Measurements from ENCODE around the gene FOXB1. TPM values are rescaled to one million over a fixed set of nuclear protein-coding genes. Genes with fewer than 3 reads are reported as not detected.

The FOXB1 gene
- total RNA-seq, 4 donors from 2014 or later = not detected

DNA sequence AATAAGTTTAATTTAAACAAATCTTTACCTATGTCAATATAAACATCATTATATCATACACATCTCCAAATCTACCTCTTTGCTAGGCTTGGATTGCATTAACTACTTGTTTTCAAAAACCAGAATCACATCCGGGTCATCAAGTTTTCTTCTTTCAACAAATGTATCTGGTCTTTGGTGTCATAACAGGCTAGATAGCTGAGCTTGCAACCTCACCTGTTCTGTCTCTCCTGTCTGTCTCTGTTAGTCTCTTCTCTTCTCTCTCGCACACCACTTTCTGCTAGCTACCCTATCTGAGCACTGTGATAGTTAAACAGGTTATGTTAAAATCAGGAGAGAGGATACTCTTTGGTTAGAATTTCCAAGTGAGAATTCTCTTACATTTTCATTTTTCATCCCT lies 6.7 kb downstream of the FOXB1 start:
- H3K4me3 ChIP-seq = no peak overlapping the region
- H3K27ac ChIP-seq = no peak overlapping the region
- no peak for TF ChIP-seq CTCF (IDR thresholded peaks at IDR 0.05)
- TF ChIP-seq EP300 (IDR thresholded peaks at IDR 0.05) = no peak
- no peak for TF ChIP-seq POLR2A (IDR thresholded peaks at IDR 0.05)
- peaks cover 16 to 95% of the 10 kb centered on the region in 2 donors for H3K27me3 ChIP-seq
- H3K9me3 ChIP-seq = peaks cover 0 to 7% (median 0%) of the 10 kb centered on the region in 4 donors
- peaks cover 0 to 12% (median 6%) of the 10 kb centered on the region in 4 donors for H3K4me1 ChIP-seq
- no peaks in the 10 kb centered on the region for H3K36me3 ChIP-seq
- 30 to 37% methylated on average over 2 of the region's 2 CpGs for WGBS, 2 donors
- DNase-seq (ENCODE audit: low spot score in 2 of 2) = no peak

- H3K27ac ChIP-seq = no peak overlapping the region
- H3K4me1 ChIP-seq = no peaks in the 10 kb centered on the region
- H3K4me3 ChIP-seq = no peak overlapping the region
- H3K36me3 ChIP-seq = no peaks in the 10 kb centered on the region
- H3K27me3 ChIP-seq = peaks cover 14 to 84% of the 10 kb centered on the region in 2 donors
- no peak for DNase-seq (ENCODE audit: low spot score in 2 of 2)
- H3K9me3 ChIP-seq = peaks cover 0 to 17% (median 0%) of the 10 kb centered on the region in 4 donors
- WGBS, 2 donors = 54 to 74% methylated on average over 3 of the region's 3 CpGs
- TF ChIP-seq POLR2A (IDR thresholded peaks at IDR 0.05) (no peak), EP300 (IDR thresholded peaks at IDR 0.05) (no peak), CTCF (IDR thresholded peaks at IDR 0.05) (no peak)
Observed at GRCh38 chr15:60012695-60013094, 8.6 kb downstream of the FOXB1 start.

GRCh38 chr15:60017538-60018520 lies 13.7 kb downstream of the FOXB1 start:
- TF ChIP-seq CTCF (IDR thresholded peaks at IDR 0.05) (no peak), EP300 (IDR thresholded peaks at IDR 0.05) (no peak), POLR2A (IDR thresholded peaks at IDR 0.05) (no peak)
- H3K4me3 ChIP-seq = no peak overlapping the region
- WGBS, 2 donors = 10 to 18% methylated on average over 2 of the region's 2 CpGs
- no peaks in the 10 kb centered on the region for H3K36me3 ChIP-seq
- no peak for DNase-seq (ENCODE audit: low spot score in 2 of 2)
- no peak overlapping the region for H3K27ac ChIP-seq
- no peaks in the 10 kb centered on the region for H3K4me1 ChIP-seq
- peaks cover 0 to 24% (median 0%) of the 10 kb centered on the region in 4 donors for H3K9me3 ChIP-seq
- H3K27me3 ChIP-seq = peaks cover 0 to 32% of the 10 kb centered on the region in 2 donors

DNA sequence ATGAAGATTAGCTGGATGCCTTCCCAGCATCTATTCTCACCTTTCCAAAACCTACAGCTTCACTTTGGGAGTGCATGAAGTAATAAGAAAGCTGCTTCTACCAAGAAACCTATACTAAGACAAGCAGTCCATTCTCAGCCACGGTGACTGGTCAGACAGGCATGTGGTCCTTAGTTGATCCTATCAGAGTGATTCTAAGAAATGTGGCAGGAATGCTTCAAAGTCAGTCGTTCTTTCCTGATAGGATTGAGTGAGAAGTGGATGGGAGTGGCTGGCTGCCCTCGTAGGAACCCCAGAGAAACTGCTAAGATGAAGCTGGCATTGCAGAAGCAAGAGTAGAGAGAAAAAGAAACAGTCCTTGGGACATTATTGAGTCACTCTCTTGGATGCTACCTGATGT lies 16.6 kb downstream of the FOXB1 start:
- DNase-seq (ENCODE audit: low spot score in 2 of 2) = no peak
- H3K9me3 ChIP-seq = peaks cover 0 to 17% (median 0%) of the 10 kb centered on the region in 4 donors
- H3K4me3 ChIP-seq = no peak overlapping the region
- WGBS, 2 donors = 46 to 59% methylated on average over 3 of the region's 3 CpGs
- H3K27me3 ChIP-seq = peaks cover 0 to 8% of the 10 kb centered on the region in 2 donors
- H3K4me1 ChIP-seq = no peaks in the 10 kb centered on the region
- H3K27ac ChIP-seq = no peak overlapping the region
- no peaks in the 10 kb centered on the region for H3K36me3 ChIP-seq
- TF ChIP-seq POLR2A (IDR thresholded peaks at IDR 0.05) = no peak
- no peak for TF ChIP-seq CTCF (IDR thresholded peaks at IDR 0.05)
- no peak for TF ChIP-seq EP300 (IDR thresholded peaks at IDR 0.05)
